OCI-LY7 (cell line): ENCODE results near the gene CD247. TPM values are rescaled to one million over a fixed set of nuclear protein-coding genes. Genes with fewer than 3 reads are reported as not detected.
A peak's percentile ranks its signal among the peaks of the same experiment; 100 is the strongest.

Source experiments
- BruUV-seq: library from RNA; stranded (reverse); fragments of 400-500 nt; replicated peaks from 2 replicates; lab custom pipeline; 2021; lab: Mats Ljungman, UMichigan
- CTCF ChIA-PET: fragments of 300-600 bp; sonication (Branson Sonifier 250); formaldehyde crosslinking; loops from one replicate; lab custom pipeline; 2022; ENCODE audit warnings: antibody characterized with exemption; ENCODE audit not compliant: unreplicated experiment; lab: Charles Lee
- POLR2A ChIA-PET: fragments of 300-600 bp; sonication (Branson Sonifier 250); formaldehyde crosslinking; loops from one replicate; lab custom pipeline; 2022; ENCODE audit warnings: antibody characterized with exemption; lab: Charles Lee
- DNase-seq: peaks from one replicate; pipeline ENCODE4 v3.0.0-alpha.2; 2015; ENCODE audit warnings: low spot score
- H2AFZ ChIP-seq: fragments of 200-600 bp; sonication (generic), shearing (Covaris generic); 2 replicates; pipeline ENCODE4 v1.6.1; 2014; ENCODE audit warnings: mild to moderate bottlenecking, antibody characterized with exemption, low read length, moderate library complexity
- H3K27ac ChIP-seq: fragments of 200-600 bp; sonication (generic); 2 replicates; pipeline ENCODE4 v1.5.1; 2014; ENCODE audit warnings: mixed run types, low read depth, mild to moderate bottlenecking, moderate library complexity, low read length, inconsistent platforms; ENCODE audit not compliant: poor library complexity, severe bottlenecking
- H3K36me3 ChIP-seq: fragments of 200-600 bp; sonication (generic); 2 replicates; pipeline ENCODE4 v1.6.1; 2014; ENCODE audit warnings: mild to moderate bottlenecking, antibody characterized with exemption, low read length, moderate library complexity, mixed read lengths; ENCODE audit not compliant: insufficient read depth
- H3K4me1 ChIP-seq: fragments of 200-600 bp; sonication (generic); 2 replicates; pipeline ENCODE4 v1.5.1; 2014; ENCODE audit warnings: mild to moderate bottlenecking, low read length; ENCODE audit not compliant: insufficient read depth, poor library complexity, severe bottlenecking
- H3K4me2 ChIP-seq: fragments of 200-600 bp; sonication (generic); 2 replicates; pipeline ENCODE4 v1.6.1; 2014; ENCODE audit warnings: mild to moderate bottlenecking, low read length
- H3K4me3 ChIP-seq: fragments of 200-600 bp; sonication (generic); 2 replicates; pipeline ENCODE4 v1.5.1; 2014; ENCODE audit warnings: mild to moderate bottlenecking, low read depth, low read length; ENCODE audit not compliant: poor library complexity, severe bottlenecking
- H3K79me2 ChIP-seq: fragments of 200-600 bp; sonication (generic); 2 replicates; pipeline ENCODE4 v1.6.1; 2016; ENCODE audit warnings: low read depth, mild to moderate bottlenecking, low read length, moderate library complexity, mixed read lengths; ENCODE audit not compliant: insufficient read depth
- H3K9me2 ChIP-seq: fragments of 200-600 bp; sonication (generic); 2 replicates; pipeline ENCODE4 v1.6.1; 2016; ENCODE audit warnings: mild to moderate bottlenecking, low read length, mixed read lengths; ENCODE audit not compliant: insufficient read depth
- H3K9me3 ChIP-seq: fragments of 200-600 bp; sonication (generic); 2 replicates; pipeline ENCODE4 v1.6.1; 2014; ENCODE audit warnings: mild to moderate bottlenecking, mixed run types, low read length, mixed read lengths
- H4K20me1 ChIP-seq: fragments of 200-600 bp; sonication (generic); 2 replicates; pipeline ENCODE4 v1.6.1; 2014; ENCODE audit warnings: mild to moderate bottlenecking, antibody characterized with exemption, low read length, moderate library complexity, mixed read lengths; ENCODE audit not compliant: insufficient read depth
- CTCF ChIP-seq: fragments of 200-600 bp; sonication (generic); conservative IDR thresholded peaks from 2 replicates; pipeline ENCODE4 v1.5.1; 2014; ENCODE audit warnings: mild to moderate bottlenecking, antibody characterized with exemption, low read length, moderate library complexity, mixed read lengths
- EZH2phosphoT487 ChIP-seq: fragments of 200-600 bp; sonication (generic); IDR thresholded peaks from 2 replicates; pipeline ENCODE4 v1.6.1; 2018; ENCODE audit warnings: low read depth, borderline replicate concordance, mild to moderate bottlenecking, mixed run types, antibody characterized with exemption, low read length, moderate library complexity, mixed read lengths
- intact Hi-C: fragments of 100-400 bp; cut with micrococcal nuclease; formaldehyde crosslinking; loops from one replicate; pipeline ENCODE4 v1.10.0; 2022; ENCODE audit not compliant: unreplicated experiment
- total RNA-seq, 2 experiments: library from RNA; depleted of rRNA in 1 of 2; stranded (reverse); fragments of >200 nt in 1 of 2; shearing (Covaris generic) in 1 of 2; gene quantifications; 2 replicates each; pipeline ENCODE4 v1.2.3, GENCODE V29; 2014 to 2022

The CD247 gene
- total RNA-seq, 2 experiments from 2014 or later = 1.6 to 2.2 TPM

DNA sequence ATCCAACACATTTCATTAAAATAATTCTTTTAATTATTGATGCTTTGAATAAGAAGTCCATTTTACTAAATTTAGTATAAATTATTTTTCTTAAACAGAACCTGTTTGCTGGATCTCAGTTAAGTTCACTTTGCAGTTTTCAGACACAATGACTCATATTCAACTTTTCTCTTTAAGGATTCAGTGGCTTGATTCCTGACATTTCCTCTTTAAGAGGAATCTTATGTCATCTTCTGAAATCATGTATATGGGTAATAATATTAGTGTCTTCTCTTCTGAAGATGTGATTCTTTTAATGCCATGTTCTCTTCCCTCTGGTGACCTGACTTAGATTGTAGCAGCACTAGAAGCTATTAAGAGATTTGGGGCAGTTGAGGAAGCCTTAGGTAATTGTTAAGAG is 22.7 kb upstream of the CD247 start:
- no peaks in the 10 kb centered on the region for H3K9me2 ChIP-seq
- BruUV-seq = no TSS peak
- peak overlapping the region; percentile 60 for H3K4me2 ChIP-seq
- H3K9me3 ChIP-seq = no peaks in the 10 kb centered on the region
- peak overlapping the region; percentile 76 for H3K27ac ChIP-seq
- H4K20me1 ChIP-seq = no peaks in the 10 kb centered on the region
- H2AFZ ChIP-seq = no peak overlapping the region
- no peak overlapping the region for H3K4me3 ChIP-seq
- DNase-seq = no peak
- H3K4me1 ChIP-seq = peaks cover 78% of the 10 kb centered on the region
- no peaks in the 10 kb centered on the region for H3K79me2 ChIP-seq
- ChIA-PET CTCF (interaction anchor here (0.5 to 2.2 kb wide), 4 partner anchors 13 to 93 kb away, joined by 3 to 5 read pairs (median 4); partner anchors contain the start of gene CREG1), POLR2A (interaction anchor here (1.0 to 1.9 kb wide), 3 partner anchors 9 to 13 kb away, joined by 5 to 10 read pairs (median 8); partner anchors contain the start of gene CREG1)
- no peak for TF ChIP-seq EZH2phosphoT487
- no peak for TF ChIP-seq CTCF
- intact Hi-C loops = loop anchor here (5.0 kb wide), 2 partner anchors 209 to 319 kb away; partner anchors contain the start of gene POU2F1
- peaks cover 45% of the 10 kb centered on the region for H3K36me3 ChIP-seq

- Histone ChIP-seq H3K4me1 (peaks cover 54% of the 10 kb centered on the region), H3K79me2 (no peaks in the 10 kb centered on the region), H3K9me3 (no peaks in the 10 kb centered on the region), H3K4me2 (peak overlapping the region; percentile 53), H3K36me3 (peaks cover 23% of the 10 kb centered on the region; the same call in 1 of the 2 replicates), H4K20me1 (no peaks in the 10 kb centered on the region), H3K27ac (no peak overlapping the region), H3K4me3 (peak overlapping the region; percentile 9), H3K9me2 (no peaks in the 10 kb centered on the region), H2AFZ (peak overlapping the region; percentile 55; the same call in 1 of the 2 replicates)
- intact Hi-C loops = loop anchor here (10.0 kb wide), 1 partner anchor 624 kb away; no protein-coding TSS in a partner anchor
- BruUV-seq = no TSS peak
- DNase-seq = no peak
- no peak for TF ChIP-seq EZH2phosphoT487
- TF ChIP-seq CTCF = peak; percentile 19; the same call in 1 of the 2 replicates
- POLR2A ChIA-PET = interaction anchor here (0.6 to 1.1 kb wide), 2 partner anchors 83 to 175 kb away, joined by 3 read pairs; no protein-coding TSS in a partner anchor
- CTCF ChIA-PET = no interaction called here
These were observed 20.3 kb upstream of the CD247 start for GRCh38 chr1:167538657-167539056.

DNA sequence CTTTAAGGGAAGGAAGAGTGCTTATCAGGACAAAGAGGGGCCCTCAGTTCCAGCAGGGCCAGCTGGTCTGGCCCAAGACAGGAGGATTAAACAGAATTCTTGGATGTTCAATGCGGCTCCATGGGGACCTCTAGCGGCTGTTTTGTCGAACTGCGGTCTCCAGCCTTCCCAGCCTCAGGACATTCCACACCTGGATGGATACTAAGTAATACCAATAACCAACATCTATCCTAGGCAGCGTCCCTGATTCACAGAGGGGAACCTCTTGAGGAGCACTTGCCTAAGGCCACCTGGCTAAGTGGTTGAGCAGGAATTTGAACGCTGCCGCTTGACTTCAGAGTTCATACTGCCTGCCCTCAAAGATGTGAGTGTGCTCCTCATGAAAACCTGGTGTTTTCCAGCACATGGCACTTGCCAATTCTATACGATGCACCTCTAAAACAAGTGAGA is 15.5 kb upstream of the CD247 start:
- Histone ChIP-seq H2AFZ (no peak overlapping the region), H3K4me1 (peaks cover 6% of the 10 kb centered on the region), H3K9me3 (no peaks in the 10 kb centered on the region), H3K9me2 (no peaks in the 10 kb centered on the region), H3K4me2 (no peak overlapping the region), H3K27ac (no peak overlapping the region), H4K20me1 (no peaks in the 10 kb centered on the region), H3K4me3 (no peak overlapping the region), H3K79me2 (no peaks in the 10 kb centered on the region), H3K36me3 (no peaks in the 10 kb centered on the region)
- TF ChIP-seq CTCF (peak; percentile 99), EZH2phosphoT487 (no peak)
- intact Hi-C loops = loop anchor here (1.0 to 10.0 kb wide), 5 partner anchors 92 to 619 kb away; no protein-coding TSS in a partner anchor
- ChIA-PET POLR2A (interaction anchor here (0.7 to 2.3 kb wide), 5 partner anchors 15 to 90 kb away, joined by 3 to 8 read pairs (median 4); partner anchors contain the start of genes CD247 and CREG1), CTCF (interaction anchor here (0.7 to 2.2 kb wide), 7 partner anchors 17 to 90 kb away, joined by 3 to 6 read pairs (median 3); no protein-coding TSS in a partner anchor)
- DNase-seq = peak; percentile 73
- no TSS peak for BruUV-seq
